Psoas muscle (tissue), 8 donors: Measurements from ENCODE around the gene MAGI1. TPM values are rescaled to one million over a fixed set of nuclear protein-coding genes. Genes with fewer than 3 reads are reported as not detected.
A peak's percentile ranks its signal among the peaks of the same experiment; 100 is the strongest.

ENCODE experiments used
- ATAC-seq, 4 donors: fragments of 200-7000 bp; cut with Tn5 transposase; one replicate each; pipeline ENCODE4 v1.9.1; 2020; ENCODE audit warnings: moderate library complexity in 3 of 4, mild to moderate bottlenecking in 2 of 4
- DNase-seq, 2 donors: peaks; one replicate each; pipeline ENCODE4 v3.0.0-alpha.2; 2020
- H3K27ac ChIP-seq: fragments of 200-600 bp; one replicate; pipeline ENCODE4 v1.8.0; 2022
- H3K27me3 ChIP-seq, 3 donors: fragments of 200-600 bp in 1 of 3; one replicate each; pipeline versions ENCODE4 v1.6.1 to v1.8.0; 2013 to 2022; ENCODE audit warnings: low read length in 2 of 3, mild to moderate bottlenecking in 2 of 3, moderate library complexity in 1 of 3; ENCODE audit not compliant: insufficient read depth in 3 of 3
- H3K36me3 ChIP-seq, 2 donors: fragments of 200-600 bp in 1 of 2; one replicate each; pipeline versions ENCODE4 v1.6.1 to v1.8.0; 2013 to 2022; ENCODE audit warnings: low read depth in 1 of 2, mild to moderate bottlenecking in 1 of 2, moderate library complexity in 1 of 2; ENCODE audit not compliant: insufficient read depth in 1 of 2
- H3K4me1 ChIP-seq: fragments of 200-600 bp; one replicate; pipeline ENCODE4 v1.8.0; 2022
- H3K4me3 ChIP-seq: fragments of 200-600 bp; one replicate; pipeline ENCODE4 v1.8.0; 2022; ENCODE audit warnings: mild to moderate bottlenecking
- H3K9me3 ChIP-seq: fragments of 200-600 bp; one replicate; pipeline ENCODE4 v1.8.0; 2022
- whole genome bisulfite sequencing, 3 donors: extraction: QIAGEN DNeasy Blood & Tissue Kit; methylation state at CpG; one replicate each; pipeline versions ENCODE4 v1.1.6 to v1.1.7; 2013; 5-methylcytosine and 5-hydroxymethylcytosine counted together
- intact Hi-C, 2 donors: fragments of 100-400 bp; cut with DNase I; formaldehyde crosslinking; loops; one replicate each; pipeline versions ENCODE4 v1.11.0 to v1.14.2; 2022
- polyA plus RNA-seq, 3 donors: library from polyadenylated mRNA; stranded (reverse); fragments of 200-250 nt; gene quantifications; one replicate each; pipeline ENCODE4 v1.2.3, GENCODE V29; 2013
- total RNA-seq, 4 donors: library from RNA; stranded (reverse); fragmentation: NEBNext Ultra II Directional in 2 of 4; extraction: Animal tissue kit (Norgen Biotek cat#: 25700) in 2 of 4; gene quantifications; one replicate each; pipeline versions ENCODE4 v1.2.1 to v1.2.4, GENCODE V29; 2021 to 2023
- TF ChIP-seq, protein P1 (sequence below): fragments of 200-600 bp; IDR thresholded peaks from one replicate; pipeline ENCODE4 v1.8.0; 2022; ENCODE audit warnings: antibody characterized with exemption
- donor health status: healthy with polysubstance abuse.
- donor health status: DM: no; HTN: no; CAD: no; lungs with moderate emphysema.
- donor health status: Bipolar disorder and iron deficiency.
- donor health status: healthy.
- donor health status: DM: yes; HTN: yes; CAD: no.
- donor health status: DM: no; HTN: no; CAD: no.
- donor health status: DM: no; HTN: no; CAD: no.
- donor health status: DM: yes; HTN: yes; CAD: no.

The MAGI1 gene
- total and polyA plus RNA-seq, 7 donors = 4.5 to 8.1 (median 6.3) TPM

DNA sequence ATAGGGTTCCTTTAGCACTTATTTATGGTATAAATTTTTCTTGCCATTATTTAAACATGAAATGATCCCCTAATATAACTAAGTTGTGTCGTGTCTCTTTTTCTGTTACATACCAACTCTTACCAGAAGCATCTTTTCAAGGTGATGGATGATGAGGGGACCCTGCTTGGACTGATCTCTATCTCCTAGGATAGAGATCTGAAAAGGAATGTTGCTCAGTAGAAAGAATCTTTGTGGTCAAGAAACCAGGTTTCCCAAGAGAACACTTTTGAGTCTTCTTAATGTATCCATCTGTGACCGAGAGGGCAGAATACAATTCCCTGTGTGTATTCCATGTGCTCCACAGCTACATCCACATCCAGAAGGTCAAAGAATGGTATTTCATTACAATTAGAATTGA lies 409.7 kb downstream of the MAGI1 start:
- TF ChIP-seq, protein P1, sequence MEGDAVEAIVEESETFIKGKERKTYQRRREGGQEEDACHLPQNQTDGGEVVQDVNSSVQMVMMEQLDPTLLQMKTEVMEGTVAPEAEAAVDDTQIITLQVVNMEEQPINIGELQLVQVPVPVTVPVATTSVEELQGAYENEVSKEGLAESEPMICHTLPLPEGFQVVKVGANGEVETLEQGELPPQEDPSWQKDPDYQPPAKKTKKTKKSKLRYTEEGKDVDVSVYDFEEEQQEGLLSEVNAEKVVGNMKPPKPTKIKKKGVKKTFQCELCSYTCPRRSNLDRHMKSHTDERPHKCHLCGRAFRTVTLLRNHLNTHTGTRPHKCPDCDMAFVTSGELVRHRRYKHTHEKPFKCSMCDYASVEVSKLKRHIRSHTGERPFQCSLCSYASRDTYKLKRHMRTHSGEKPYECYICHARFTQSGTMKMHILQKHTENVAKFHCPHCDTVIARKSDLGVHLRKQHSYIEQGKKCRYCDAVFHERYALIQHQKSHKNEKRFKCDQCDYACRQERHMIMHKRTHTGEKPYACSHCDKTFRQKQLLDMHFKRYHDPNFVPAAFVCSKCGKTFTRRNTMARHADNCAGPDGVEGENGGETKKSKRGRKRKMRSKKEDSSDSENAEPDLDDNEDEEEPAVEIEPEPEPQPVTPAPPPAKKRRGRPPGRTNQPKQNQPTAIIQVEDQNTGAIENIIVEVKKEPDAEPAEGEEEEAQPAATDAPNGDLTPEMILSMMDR = no peak
- WGBS, 3 donors = 92 to 94% (median 93%) methylated on average over 2 of the region's 2 CpGs
- no peaks in the 10 kb centered on the region for H3K36me3 ChIP-seq
- no peak for ATAC-seq
- no peaks in the 10 kb centered on the region for H3K27me3 ChIP-seq
- DNase-seq = no peak
- H3K4me1 ChIP-seq = peaks cover 15% of the 10 kb centered on the region
- no peak overlapping the region for H3K27ac ChIP-seq
- no peaks in the 10 kb centered on the region for H3K9me3 ChIP-seq
- no peak overlapping the region for H3K4me3 ChIP-seq
- intact Hi-C loops = no loop called here

DNA sequence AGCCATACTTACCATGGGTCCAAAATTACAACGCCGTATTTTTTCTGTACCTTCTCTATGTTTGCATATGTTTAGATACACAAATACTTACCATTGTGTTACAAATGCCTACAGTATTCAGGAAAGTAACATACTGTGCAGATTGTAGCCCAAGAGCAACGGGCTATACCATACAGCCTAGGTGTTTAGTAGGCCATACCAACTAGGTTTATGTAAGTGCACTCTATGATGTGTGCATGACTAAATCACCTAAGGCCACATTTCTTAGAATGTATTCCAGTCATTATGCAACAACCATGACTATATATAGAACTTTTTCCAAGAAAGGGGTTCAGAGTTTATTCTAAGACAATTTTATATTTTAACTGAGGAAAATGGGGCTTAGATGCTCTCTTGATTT lies 411.7 kb downstream of the MAGI1 start:
- 95 to 99% (median 95%) methylated on average over 3 of the region's 3 CpGs for WGBS, 3 donors
- TF ChIP-seq, protein P1 = no peak
- DNase-seq (no peak), ATAC-seq (peak in 1 of 4 donors; percentile 26)
- Histone ChIP-seq H3K4me3 (no peak overlapping the region), H3K27me3 (no peaks in the 10 kb centered on the region), H3K4me1 (peaks cover 18% of the 10 kb centered on the region), H3K9me3 (no peaks in the 10 kb centered on the region), H3K27ac (no peak overlapping the region), H3K36me3 (no peaks in the 10 kb centered on the region)
- intact Hi-C loops = no loop called here

DNA sequence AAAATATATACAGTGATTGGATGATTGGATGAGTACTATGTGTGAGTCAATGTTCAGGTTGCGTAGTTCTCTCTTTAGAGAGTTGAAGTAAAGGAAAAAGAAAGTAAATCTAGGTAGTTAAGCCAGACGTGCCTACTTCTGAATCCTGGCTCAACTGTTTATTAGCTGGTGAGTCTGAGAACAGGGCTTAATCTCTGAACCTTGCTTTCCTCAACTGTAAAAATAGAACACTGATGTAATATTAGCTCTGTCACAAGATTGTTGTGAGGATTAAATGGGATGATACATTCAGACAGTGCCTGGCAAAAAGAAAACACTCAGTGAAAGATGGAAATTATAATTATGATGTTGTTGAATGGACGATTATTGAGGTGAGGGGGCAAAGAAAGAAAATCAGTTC lies 413.4 kb downstream of the MAGI1 start:
- ATAC-seq (peak; percentile 85 to 95 (median 90)), DNase-seq (no peak)
- no peaks in the 10 kb centered on the region for H3K36me3 ChIP-seq
- peak overlapping the region; percentile 43 for H3K27ac ChIP-seq
- no peak overlapping the region for H3K4me3 ChIP-seq
- no peaks in the 10 kb centered on the region for H3K9me3 ChIP-seq
- intact Hi-C loops = no loop called here
- peaks cover 18% of the 10 kb centered on the region for H3K4me1 ChIP-seq
- H3K27me3 ChIP-seq = no peaks in the 10 kb centered on the region
- TF ChIP-seq, protein P1 = no peak
- WGBS, 3 donors = 14 to 26% (median 20%) methylated on average over 3 of the region's 3 CpGs

DNA sequence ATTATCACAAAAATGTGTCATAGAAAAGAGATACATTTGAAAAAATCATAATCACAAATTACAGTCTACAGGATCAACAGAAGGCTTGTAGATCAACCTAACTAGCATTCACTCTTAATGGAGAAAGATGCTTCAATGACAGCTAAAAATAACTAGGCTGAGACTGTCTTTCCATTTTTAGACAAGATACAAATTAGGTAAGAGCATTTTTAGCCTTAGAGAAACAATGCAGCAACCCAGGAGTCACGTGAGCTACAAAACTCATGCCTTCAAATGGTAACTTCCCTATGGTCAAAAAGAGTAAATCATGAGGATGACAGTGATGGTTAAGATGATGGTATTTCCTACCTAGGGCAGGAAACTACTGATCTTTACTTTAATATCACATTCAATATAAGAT lies 415.4 kb downstream of the MAGI1 start:
- intact Hi-C loops = no loop called here
- Histone ChIP-seq H3K4me1 (peaks cover 35% of the 10 kb centered on the region), H3K9me3 (no peaks in the 10 kb centered on the region), H3K27me3 (no peaks in the 10 kb centered on the region), H3K4me3 (no peak overlapping the region), H3K27ac (peak overlapping the region; percentile 54), H3K36me3 (no peaks in the 10 kb centered on the region)
- DNase-seq = no peak
- ATAC-seq = peak; percentile 23 to 83 (median 65)
- WGBS, 3 donors = 21 to 26% (median 23%) methylated on average over 1 of the region's 1 CpG
- TF ChIP-seq, protein P1 = no peak

DNA sequence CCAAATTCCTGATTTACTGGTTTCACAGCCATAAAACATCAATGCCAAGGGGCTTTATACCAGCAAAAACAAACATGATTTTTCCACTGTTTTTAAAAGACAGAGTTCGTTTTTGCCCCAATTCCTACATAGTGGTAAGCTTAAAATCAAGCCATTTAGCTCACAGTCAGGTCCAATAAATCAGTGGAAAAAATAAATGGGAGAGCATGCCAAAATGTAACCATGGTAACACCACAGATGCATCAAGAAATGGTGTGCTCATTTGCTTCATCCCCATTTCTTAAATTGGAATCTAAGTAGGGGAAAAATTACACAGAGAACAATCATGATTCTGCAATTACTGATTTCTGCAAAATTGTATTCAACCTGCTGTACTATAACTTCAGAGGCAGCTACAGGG lies 418.8 kb downstream of the MAGI1 start:
- peaks cover 22% of the 10 kb centered on the region for H3K4me1 ChIP-seq
- ATAC-seq (no peak), DNase-seq (no peak)
- no peaks in the 10 kb centered on the region for H3K36me3 ChIP-seq
- WGBS, 3 donors = 35 to 51% (median 41%) methylated on average over 1 of the region's 1 CpG
- H3K9me3 ChIP-seq = no peaks in the 10 kb centered on the region
- H3K27ac ChIP-seq = peak overlapping the region; percentile 12
- no peak overlapping the region for H3K4me3 ChIP-seq
- TF ChIP-seq, protein P1 = no peak
- intact Hi-C loops = no loop called here
- H3K27me3 ChIP-seq = no peaks in the 10 kb centered on the region
